Stimulated activated naive B cell treated with anti-CD40 and anti-IgM and Interleukin-4, amounts not matched to agents 10 μg/mL and 1 μg/mL and 100 μg/mL, for 72 hours (primary cell): ENCODE results near the gene NPEPL1.

Source experiments
- ATAC-seq, 2 donors: fragments of 150-1000 bp; cut with Tn5 transposase; replicated peaks; 2 replicates each; pipeline ENCODE4 v1.10.0; 2021; ENCODE audit warnings: moderate library complexity in 1 of 2
- DNase-seq: peaks from one replicate; pipeline ENCODE4 v3.0.0; 2021
- H3K27ac Mint-ChIP-seq: one replicate; pipeline ENCODE4 v1.8.0; 2022; ENCODE audit warnings: mild to moderate bottlenecking, mixed read lengths
- H3K27me3 Mint-ChIP-seq, 2 donors: one replicate each; pipeline ENCODE4 v1.8.0; 2022; ENCODE audit warnings: mixed read lengths in 2 of 2
- H3K36me3 Mint-ChIP-seq, 2 donors: one replicate each; pipeline ENCODE4 v1.8.0; 2022; ENCODE audit warnings: mixed read lengths in 2 of 2, mild to moderate bottlenecking in 1 of 2
- H3K4me1 Mint-ChIP-seq, 2 donors: one replicate each; pipeline ENCODE4 v1.8.0; 2022; ENCODE audit warnings: mixed read lengths in 2 of 2, mild to moderate bottlenecking in 1 of 2
- H3K4me3 Mint-ChIP-seq, 2 donors: one replicate each; pipeline ENCODE4 v1.8.0; 2022; ENCODE audit warnings: mild to moderate bottlenecking in 2 of 2, mixed read lengths in 2 of 2, moderate library complexity in 1 of 2
- H3K9me3 Mint-ChIP-seq, 2 donors: one replicate each; pipeline ENCODE4 v1.8.0; 2022; ENCODE audit warnings: mixed read lengths in 2 of 2, mild to moderate bottlenecking in 1 of 2

Gene NPEPL1

GRCh38 chr20:58762120-58762519 lies 69.5 kb downstream of the NPEPL1 start:
- no peak overlapping the region for H3K27ac Mint-ChIP-seq
- DNase-seq (no peak), ATAC-seq (no peak)
- H3K36me3 Mint-ChIP-seq, result no peaks in the 10 kb centered on the region
- H3K9me3 Mint-ChIP-seq, result no peaks in the 10 kb centered on the region
- peaks cover 29 to 36% of the 10 kb centered on the region in 2 donors for H3K27me3 Mint-ChIP-seq
- H3K4me1 Mint-ChIP-seq, result no peaks in the 10 kb centered on the region
- H3K4me3 Mint-ChIP-seq, result no peak overlapping the region

DNA sequence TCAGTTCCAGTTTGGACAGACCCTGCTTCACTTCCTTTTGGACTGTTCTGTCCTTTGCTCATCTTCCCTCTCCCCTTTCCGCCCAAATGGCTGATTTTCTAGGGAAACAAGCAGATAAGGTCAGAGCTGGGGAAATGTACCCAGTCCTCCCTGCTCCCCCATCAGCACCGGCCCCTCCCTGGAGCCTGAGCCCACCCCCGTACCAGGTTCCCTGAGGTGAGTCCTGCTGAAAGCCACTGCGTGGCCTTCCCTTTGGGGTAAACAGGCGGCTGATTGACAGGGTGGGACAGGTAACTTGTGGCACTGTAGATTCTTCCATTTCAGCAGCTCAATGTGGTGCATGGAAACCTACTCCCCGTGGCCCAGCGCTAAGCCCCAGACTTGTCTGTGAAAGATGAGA lies 70.5 kb downstream of the NPEPL1 start:
- no peak overlapping the region for H3K27ac Mint-ChIP-seq
- peaks cover 29 to 40% of the 10 kb centered on the region in 2 donors for H3K27me3 Mint-ChIP-seq
- no peak for DNase-seq
- no peaks in the 10 kb centered on the region for H3K4me1 Mint-ChIP-seq
- H3K9me3 Mint-ChIP-seq, result no peaks in the 10 kb centered on the region
- no peaks in the 10 kb centered on the region for H3K36me3 Mint-ChIP-seq
- H3K4me3 Mint-ChIP-seq, result no peak overlapping the region
- no peak for ATAC-seq
